SU-DHL-6 (cell line): ENCODE results near the gene TULP4.
"Not testable (repeated sequence)": the region's sequence is repeated elsewhere in the genome, so short reads cannot be mapped to it uniquely, and the experiment has no call there.

Source experiments
- H2AFZ ChIP-seq: fragments of 200-600 bp; sonication (generic); 2 replicates; pipeline ENCODE4 v1.6.1; 2014; ENCODE audit warnings: low read depth, mild to moderate bottlenecking, moderate library complexity, mixed read lengths, antibody characterized with exemption, low read length; ENCODE audit not compliant: severe bottlenecking
- H3F3A ChIP-seq: fragments of 200-600 bp; shearing (Covaris generic); 2 replicates; pipeline ENCODE4 v1.6.0; 2016; ENCODE audit warnings: antibody characterized with exemption, mild to moderate bottlenecking; ENCODE audit not compliant: insufficient read depth
- H3K27ac ChIP-seq: fragments of 200-600 bp; sonication (generic); 2 replicates; pipeline ENCODE4 v1.5.1; 2016; ENCODE audit warnings: low read depth, mild to moderate bottlenecking, low read length, moderate library complexity, mixed read lengths
- H3K27me3 ChIP-seq: fragments of 200-600 bp; sonication (generic), shearing (Covaris generic); 2 replicates; pipeline ENCODE4 v1.6.0; 2014; ENCODE audit warnings: mild to moderate bottlenecking, low read length
- H3K36me3 ChIP-seq: fragments of 200-600 bp; sonication (generic); 2 replicates; pipeline ENCODE4 v1.6.1; 2014; ENCODE audit warnings: mild to moderate bottlenecking, low read length, mixed read lengths
- H3K4me2 ChIP-seq: fragments of 300-600, 200-600 bp; shearing (Covaris generic), sonication (generic); 2 replicates; pipeline ENCODE4 v1.6.0; 2014; ENCODE audit warnings: low read length, low read depth, mild to moderate bottlenecking; ENCODE audit not compliant: poor library complexity, severe bottlenecking
- H3K4me3 ChIP-seq: fragments of 200-600 bp; sonication (generic); 2 replicates; pipeline ENCODE4 v1.5.1; 2014; ENCODE audit warnings: antibody characterized with exemption, low read length, mild to moderate bottlenecking, mixed read lengths; ENCODE audit not compliant: insufficient read depth, poor library complexity, severe bottlenecking
- H3K79me2 ChIP-seq: fragments of 200-600 bp; sonication (generic); 2 replicates; pipeline ENCODE4 v1.6.1; 2014; ENCODE audit warnings: mild to moderate bottlenecking, low read length, moderate library complexity; ENCODE audit not compliant: insufficient read depth
- H3K9ac ChIP-seq: fragments of 200-600 bp; sonication (generic); 2 replicates; pipeline ENCODE4 v1.7.0; 2014; ENCODE audit warnings: mild to moderate bottlenecking, low read length
- H3K9me2 ChIP-seq: fragments of 200-600 bp; sonication (generic); replicated peaks from 2 replicates; pipeline ENCODE4 v1.6.1; 2014; ENCODE audit warnings: low read length; ENCODE audit not compliant: insufficient read depth
- H3K9me3 ChIP-seq: fragments of 200-600 bp; sonication (generic); 2 replicates; pipeline ENCODE4 v1.6.1; 2014; ENCODE audit warnings: low read length, mixed read lengths; ENCODE audit not compliant: insufficient read depth
- H4K20me1 ChIP-seq: fragments of 200-600 bp; sonication (generic); 2 replicates; pipeline ENCODE4 v1.6.1; 2014; ENCODE audit warnings: low read depth, mild to moderate bottlenecking, antibody characterized with exemption, low read length, moderate library complexity, mixed read lengths
- EZH2phosphoT487 ChIP-seq: fragments of 200-600 bp; sonication (generic), shearing (Covaris generic); conservative IDR thresholded peaks from 2 replicates; pipeline ENCODE4 v1.6.1; 2018; ENCODE audit warnings: mild to moderate bottlenecking, antibody characterized with exemption, low read length, moderate library complexity, mixed read lengths
- TF ChIP-seq, protein P1 (sequence below): fragments of 200-600 bp; sonication (generic); IDR thresholded peaks from one replicate; pipeline ENCODE4 v1.5.1; 2017; ENCODE audit warnings: antibody characterized with exemption, mild to moderate bottlenecking, low read length, moderate library complexity; ENCODE audit not compliant: insufficient read depth, poor library complexity, severe bottlenecking

TULP4 gene

GRCh38 chr6:158293122-158293521 lies 19.1 kb upstream of the TULP4 start:
- Histone ChIP-seq H3K79me2 (peaks cover 67% of the 10 kb centered on the region), H2AFZ (no peak overlapping the region), H4K20me1 (no peaks in the 10 kb centered on the region), H3K36me3 (peaks cover 13% of the 10 kb centered on the region; the same call in 1 of the 2 replicates), H3K9me2 (no peaks in the 10 kb centered on the region), H3K4me2 (no peak overlapping the region), H3K9ac (no peak overlapping the region), H3K27ac (peak overlapping the region; percentile 27), H3F3A (peaks cover 16% of the 10 kb centered on the region), H3K9me3 (no peaks in the 10 kb centered on the region; the same call in 1 of the 2 replicates), H3K4me3 (no peak overlapping the region), H3K27me3 (no peaks in the 10 kb centered on the region)
- TF ChIP-seq, protein P1, sequence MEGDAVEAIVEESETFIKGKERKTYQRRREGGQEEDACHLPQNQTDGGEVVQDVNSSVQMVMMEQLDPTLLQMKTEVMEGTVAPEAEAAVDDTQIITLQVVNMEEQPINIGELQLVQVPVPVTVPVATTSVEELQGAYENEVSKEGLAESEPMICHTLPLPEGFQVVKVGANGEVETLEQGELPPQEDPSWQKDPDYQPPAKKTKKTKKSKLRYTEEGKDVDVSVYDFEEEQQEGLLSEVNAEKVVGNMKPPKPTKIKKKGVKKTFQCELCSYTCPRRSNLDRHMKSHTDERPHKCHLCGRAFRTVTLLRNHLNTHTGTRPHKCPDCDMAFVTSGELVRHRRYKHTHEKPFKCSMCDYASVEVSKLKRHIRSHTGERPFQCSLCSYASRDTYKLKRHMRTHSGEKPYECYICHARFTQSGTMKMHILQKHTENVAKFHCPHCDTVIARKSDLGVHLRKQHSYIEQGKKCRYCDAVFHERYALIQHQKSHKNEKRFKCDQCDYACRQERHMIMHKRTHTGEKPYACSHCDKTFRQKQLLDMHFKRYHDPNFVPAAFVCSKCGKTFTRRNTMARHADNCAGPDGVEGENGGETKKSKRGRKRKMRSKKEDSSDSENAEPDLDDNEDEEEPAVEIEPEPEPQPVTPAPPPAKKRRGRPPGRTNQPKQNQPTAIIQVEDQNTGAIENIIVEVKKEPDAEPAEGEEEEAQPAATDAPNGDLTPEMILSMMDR: no peak
- TF ChIP-seq EZH2phosphoT487: no peak

GRCh38 chr6:158295976-158296853 lies 16.1 kb upstream of the TULP4 start:
- H3K27ac ChIP-seq, H3K9me2 ChIP-seq, H3K9ac ChIP-seq, H3K9me3 ChIP-seq, H3K27me3 ChIP-seq, H2AFZ ChIP-seq, H3K4me2 ChIP-seq, H3K4me3 ChIP-seq, H4K20me1 ChIP-seq, H3F3A ChIP-seq: not testable (repeated sequence)
- H3K36me3 ChIP-seq: peaks cover 13% of the 10 kb centered on the region; the same call in 1 of the 2 replicates
- H3K79me2 ChIP-seq: peaks cover 46% of the 10 kb centered on the region

DNA sequence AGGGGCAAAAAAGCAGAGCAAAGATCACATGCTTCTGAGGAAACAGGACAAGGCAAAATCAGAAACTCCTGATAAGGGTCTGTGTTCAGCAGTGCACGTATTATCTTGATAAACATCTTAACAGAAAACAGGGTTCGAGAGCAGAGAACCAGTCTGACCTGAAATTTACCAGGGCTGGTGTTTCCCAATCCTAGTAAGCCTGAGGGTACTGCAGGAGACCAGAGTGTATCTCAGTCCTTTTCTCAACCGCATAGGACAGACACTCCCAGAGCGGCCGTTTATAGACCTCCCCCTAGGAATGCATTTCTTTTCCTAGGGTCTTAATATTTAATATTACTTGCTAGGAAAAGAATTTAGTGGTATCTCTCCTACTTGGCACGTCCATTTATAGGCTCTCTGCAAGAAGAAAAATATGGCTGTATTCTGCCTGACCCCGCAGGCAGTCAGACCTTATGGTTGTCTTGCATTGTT lies 15.4 kb upstream of the TULP4 start:
- not testable (repeated sequence) for H2AFZ ChIP-seq, H3K27ac ChIP-seq, H3K4me2 ChIP-seq, H3K27me3 ChIP-seq, H3K9me3 ChIP-seq, H3K4me3 ChIP-seq, H3K9ac ChIP-seq, H4K20me1 ChIP-seq, H3F3A ChIP-seq, H3K9me2 ChIP-seq
- Histone ChIP-seq H3K79me2 (peaks cover 39% of the 10 kb centered on the region), H3K36me3 (peaks cover 13% of the 10 kb centered on the region; the same call in 1 of the 2 replicates)

DNA sequence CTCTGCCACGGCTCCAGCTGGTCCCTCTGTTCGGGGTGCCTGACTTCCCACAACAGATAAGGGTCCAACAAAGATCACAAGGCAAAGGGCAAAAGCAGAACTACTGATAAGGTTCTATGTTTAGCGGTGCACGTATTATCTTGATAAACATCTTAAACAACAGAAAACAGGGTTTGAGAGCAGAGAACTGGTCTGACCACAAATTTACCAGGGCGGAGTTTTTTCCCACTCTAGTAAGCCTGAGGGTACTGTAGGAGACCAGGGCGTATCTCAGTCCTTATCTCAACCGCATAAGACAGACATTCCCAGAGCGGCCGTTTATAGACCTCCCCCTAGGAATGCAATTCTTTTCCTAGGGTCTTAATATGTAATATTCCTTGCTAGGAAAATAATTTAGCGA lies 14.6 kb upstream of the TULP4 start:
- not testable (repeated sequence) for H3K27ac ChIP-seq, H3K4me3 ChIP-seq, H3K9me3 ChIP-seq, H3K4me2 ChIP-seq, H4K20me1 ChIP-seq, H3F3A ChIP-seq, H3K9me2 ChIP-seq, H3K9ac ChIP-seq, H3K27me3 ChIP-seq, H2AFZ ChIP-seq
- H3K79me2 ChIP-seq: peaks cover 31% of the 10 kb centered on the region
- peaks cover 13% of the 10 kb centered on the region; the same call in 1 of the 2 replicates for H3K36me3 ChIP-seq

- not testable (repeated sequence) for H4K20me1 ChIP-seq, H3K9me3 ChIP-seq, H3K4me3 ChIP-seq, H3K27me3 ChIP-seq, H2AFZ ChIP-seq, H3K9ac ChIP-seq, H3F3A ChIP-seq, H3K9me2 ChIP-seq, H3K27ac ChIP-seq, H3K4me2 ChIP-seq, H3K36me3 ChIP-seq, H3K79me2 ChIP-seq
These were observed 11.7 kb upstream of the TULP4 start for GRCh38 chr6:158300306-158301143.

DNA sequence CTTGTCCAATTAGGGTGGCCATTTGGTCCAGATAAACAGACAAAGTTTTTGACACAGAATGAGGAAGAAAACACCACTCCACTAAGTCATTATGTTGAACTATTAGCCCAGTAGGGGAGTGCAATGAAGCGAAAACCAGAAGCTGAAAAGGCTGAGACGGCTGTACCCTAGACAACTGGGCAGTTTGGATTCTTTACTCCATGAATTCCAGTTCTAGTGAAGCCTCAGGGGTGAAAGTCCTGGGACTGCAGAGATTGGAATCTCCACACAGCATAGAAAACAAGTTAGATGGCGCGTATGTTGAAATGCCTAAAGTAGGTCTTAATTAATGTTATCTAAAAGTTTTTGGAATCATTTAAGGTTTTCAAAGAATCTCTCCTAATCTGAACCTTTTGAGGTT lies 10.7 kb upstream of the TULP4 start:
- not testable (repeated sequence) for H3F3A ChIP-seq, H3K27me3 ChIP-seq

More for the DNA sequence above, 10.7 kb upstream of the TULP4 start:
- not testable (repeated sequence) for H3K4me2 ChIP-seq, H3K4me3 ChIP-seq, H3K9me2 ChIP-seq, H3K79me2 ChIP-seq, H3K9ac ChIP-seq, H2AFZ ChIP-seq, H3K9me3 ChIP-seq, H3K36me3 ChIP-seq, H4K20me1 ChIP-seq, H3K27ac ChIP-seq
